HS-5 (cell line): ENCODE data around the gene KLHL25.
"Not testable (repeated sequence)": the region's sequence is repeated elsewhere in the genome, so short reads cannot be mapped to it uniquely, and the experiment has no call there.

ENCODE experiments used
- DNase-seq: peaks from one replicate; pipeline ENCODE4 v3.0.0-alpha.2; 2012; ENCODE audit warnings: low read depth

KLHL25 gene

GRCh38 chr15:85794598-85795336 is at the start of gene KLHL25:
KLHL25 (minus strand) TSS chr15:85794925; CDS start chr15:85769810, 25,115 bp downstream.
- peak; percentile 51 for DNase-seq

- no peak for DNase-seq
These were observed 46.1 kb upstream of the KLHL25 start for GRCh38 chr15:85840802-85841152.

- DNase-seq = no peak
These were observed 45.5 kb upstream of the KLHL25 start for GRCh38 chr15:85840079-85840801.

DNA sequence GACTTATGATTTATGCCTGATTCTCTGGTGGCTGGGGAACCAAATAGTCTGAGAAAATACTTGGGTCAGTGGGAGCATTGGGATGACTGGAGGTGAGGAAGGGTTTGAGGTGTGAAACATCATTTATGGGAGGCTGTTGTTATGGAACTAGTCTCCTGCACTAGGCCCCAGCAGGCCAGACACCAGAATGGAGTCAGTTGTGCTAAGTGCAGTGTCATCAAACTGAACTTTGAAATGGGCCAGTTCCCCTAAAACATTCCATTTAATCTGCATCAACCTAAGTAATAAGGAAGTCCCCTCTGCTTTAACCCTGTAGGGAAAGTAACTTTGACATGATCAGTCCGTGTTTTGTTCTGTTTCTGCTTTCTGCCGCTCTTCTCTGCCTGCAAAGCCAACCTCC is 44.9 kb upstream of the KLHL25 start:
- no peak for DNase-seq

GRCh38 chr15:85838655-85839054 is 43.9 kb upstream of the KLHL25 start:
- no peak for DNase-seq

DNA sequence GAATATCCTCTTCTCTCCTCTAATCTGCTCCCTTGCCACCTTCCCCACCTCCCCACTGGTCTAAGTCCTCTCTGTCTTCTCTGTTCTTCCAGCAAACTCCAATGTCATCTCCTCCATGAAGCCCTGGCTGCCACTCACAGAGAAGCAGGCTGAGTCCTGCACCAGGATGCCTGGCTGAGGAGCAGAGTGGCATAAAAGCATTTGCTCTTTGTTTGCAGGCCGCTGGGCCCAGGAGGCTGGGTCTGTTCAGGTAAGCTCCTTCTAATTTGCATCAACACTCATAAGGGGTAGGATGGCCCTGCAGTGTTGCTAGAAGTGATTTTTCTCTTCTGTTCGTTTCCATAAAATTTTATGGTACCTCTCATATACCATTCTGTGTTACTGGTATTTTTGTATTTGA is 43.2 kb upstream of the KLHL25 start:
- DNase-seq = no peak

DNA sequence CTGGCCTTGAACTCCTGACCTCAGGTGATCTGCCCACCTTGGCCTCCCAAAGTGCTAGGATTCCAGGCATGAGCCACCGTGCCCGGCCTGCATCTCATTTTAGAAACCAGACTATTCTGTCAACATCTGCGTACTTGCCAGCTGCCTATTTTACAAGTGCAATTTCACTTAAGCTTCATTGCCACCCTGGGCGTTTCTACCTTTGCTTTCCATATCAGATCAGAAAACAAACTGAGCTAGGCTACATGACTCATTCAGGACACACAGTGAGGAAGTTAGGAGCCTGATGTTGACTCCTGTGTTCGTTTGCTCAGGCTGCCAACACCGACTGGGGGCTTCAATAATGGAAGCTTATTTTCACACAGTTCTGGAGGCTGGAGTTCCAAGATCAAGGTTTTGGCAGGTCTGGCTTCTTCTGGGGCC is 42.3 kb upstream of the KLHL25 start:
- DNase-seq = no peak

- DNase-seq = no peak
These were observed 39.9 kb upstream of the KLHL25 start for GRCh38 chr15:85834651-85835050.

- DNase-seq = no peak
These were observed 37.7 kb upstream of the KLHL25 start for GRCh38 chr15:85832394-85832793.

- DNase-seq = no peak
These were observed 36.8 kb upstream of the KLHL25 start for GRCh38 chr15:85831415-85832113.

DNA sequence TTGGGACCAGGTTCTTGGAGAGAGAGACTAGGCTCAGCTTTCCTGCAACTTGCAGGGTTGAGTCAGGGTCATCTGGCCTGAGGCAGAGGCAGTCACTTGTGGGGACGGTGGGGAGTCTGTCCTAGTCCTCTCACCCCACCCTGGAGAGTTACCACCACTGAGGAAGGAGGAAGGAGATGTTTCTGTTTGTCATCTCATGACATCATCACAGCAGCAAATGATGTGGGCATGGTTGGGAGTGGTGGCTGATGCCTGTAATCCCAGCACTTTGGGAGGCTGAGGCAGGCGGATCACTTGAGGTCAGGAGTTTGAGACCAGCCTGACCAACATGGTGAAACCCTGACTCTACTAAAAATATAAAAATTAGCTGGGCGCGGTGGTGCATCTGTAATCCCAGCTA is 35.0 kb upstream of the KLHL25 start:
- DNase-seq = not testable (repeated sequence)

DNA sequence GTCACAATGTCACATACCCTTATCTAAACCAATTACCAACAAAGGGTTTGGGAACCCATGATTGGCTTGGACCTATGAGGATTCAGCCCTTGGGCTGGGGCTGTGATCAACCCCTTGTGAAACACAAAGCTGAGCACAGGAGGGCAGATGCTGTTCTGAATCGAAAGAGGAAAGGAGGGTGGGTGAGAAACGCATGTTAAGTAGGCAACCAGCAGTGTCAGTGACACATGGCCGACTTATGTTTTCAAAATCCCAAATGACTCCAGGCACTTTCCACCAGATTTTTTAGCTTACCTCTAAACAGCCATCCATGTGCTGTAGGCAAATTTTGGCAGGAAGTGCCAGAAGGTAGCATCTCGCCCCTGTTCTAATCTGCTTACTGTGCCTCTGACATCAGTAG is 34.1 kb upstream of the KLHL25 start:
- DNase-seq = no peak

GRCh38 chr15:85828126-85828525 is 33.4 kb upstream of the KLHL25 start:
- DNase-seq = no peak

DNA sequence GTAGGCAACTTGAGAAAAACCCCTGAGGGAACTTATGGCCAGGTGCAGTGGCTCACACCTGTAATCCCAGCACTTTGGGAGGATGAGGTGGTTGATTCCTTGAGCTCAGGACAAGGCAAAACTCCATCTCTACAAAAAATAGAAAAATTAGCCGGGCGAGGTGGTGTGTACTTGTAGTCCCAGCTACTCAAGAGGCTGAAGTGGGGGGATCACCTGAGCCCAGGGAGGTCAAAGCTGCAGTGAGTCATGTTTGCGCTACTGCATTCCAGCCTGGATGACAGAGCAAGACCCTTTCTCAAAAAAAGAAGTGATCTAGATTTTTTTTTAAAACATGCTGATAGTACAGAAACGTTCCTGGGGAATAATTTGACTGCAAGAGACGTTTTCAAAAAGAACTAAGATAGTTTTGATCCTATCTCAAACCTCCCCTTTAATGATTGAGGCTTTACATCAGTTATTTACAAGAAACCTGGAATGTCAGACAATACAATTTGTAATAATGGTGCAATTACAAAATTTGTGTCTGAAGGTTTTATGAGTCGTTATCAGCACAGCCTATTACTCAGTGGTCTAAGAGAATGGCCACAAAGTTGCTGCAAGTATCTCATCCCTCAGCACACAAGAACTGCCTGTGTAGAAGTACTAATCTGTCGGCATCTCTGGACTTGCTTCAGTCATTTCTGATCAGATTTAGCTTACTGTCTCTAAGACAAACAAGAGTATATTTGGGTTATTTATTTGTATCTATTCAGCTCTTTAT is 32.2 kb upstream of the KLHL25 start:
- no peak for DNase-seq

- DNase-seq = no peak
These were observed 31.0 kb upstream of the KLHL25 start for GRCh38 chr15:85825719-85826118.

DNA sequence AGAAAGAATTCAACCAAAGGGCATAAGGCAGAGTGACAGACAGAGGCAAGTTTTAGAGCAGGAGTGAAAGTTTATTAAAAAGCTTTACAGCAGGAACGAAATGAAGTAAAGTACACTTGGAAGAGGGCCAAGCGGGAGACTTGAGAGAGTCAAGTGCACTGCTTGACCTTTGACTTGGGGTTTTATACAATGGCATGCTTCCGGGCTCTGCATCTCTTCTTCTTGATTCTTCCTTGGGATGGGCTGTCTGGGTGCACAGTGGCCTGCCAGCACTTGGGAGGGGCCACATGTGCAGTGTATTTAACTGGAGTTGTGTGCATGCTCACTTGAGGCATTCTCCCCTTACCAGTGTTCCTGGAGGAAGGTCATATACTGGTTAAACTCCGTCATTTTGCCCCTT is 30.4 kb upstream of the KLHL25 start:
- no peak for DNase-seq

DNA sequence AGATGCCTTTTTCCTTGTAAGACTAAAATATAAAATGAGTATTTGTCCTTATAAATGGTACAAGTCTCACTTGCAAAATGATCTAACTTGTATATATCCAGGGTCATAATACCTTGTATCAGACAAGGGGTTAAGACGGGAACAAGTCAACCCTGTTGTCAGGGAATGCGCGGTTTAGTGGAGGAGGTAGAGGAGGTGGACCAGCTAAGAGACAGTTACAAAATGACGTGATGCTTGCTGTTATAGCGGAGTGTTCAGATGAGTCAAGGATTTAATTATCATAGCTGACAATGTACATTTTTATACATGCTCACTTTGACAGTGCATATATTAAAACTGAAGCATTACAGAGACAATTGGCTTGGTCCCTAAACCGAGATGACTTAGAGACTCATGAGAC is 26.8 kb upstream of the KLHL25 start:
- DNase-seq = no peak

DNA sequence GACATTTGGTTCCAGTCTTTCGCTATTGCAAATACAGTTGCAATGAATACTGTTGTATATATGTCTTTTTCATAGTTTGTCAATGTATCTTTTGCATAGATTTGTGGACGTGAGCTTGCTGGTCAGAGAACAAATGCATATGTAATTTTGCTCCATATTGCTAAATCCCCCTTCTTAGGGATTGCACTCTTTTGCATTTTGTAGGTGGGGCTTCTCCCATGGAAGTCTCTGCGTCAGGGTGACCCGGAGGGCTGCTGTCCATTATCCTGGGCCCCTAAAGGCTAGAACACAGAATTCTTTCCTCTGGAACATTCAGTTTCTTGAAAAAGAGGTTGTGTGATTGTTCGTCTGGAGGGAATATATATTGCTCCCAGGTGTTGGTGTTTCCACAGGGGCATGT is 25.2 kb upstream of the KLHL25 start:
- DNase-seq = no peak

DNA sequence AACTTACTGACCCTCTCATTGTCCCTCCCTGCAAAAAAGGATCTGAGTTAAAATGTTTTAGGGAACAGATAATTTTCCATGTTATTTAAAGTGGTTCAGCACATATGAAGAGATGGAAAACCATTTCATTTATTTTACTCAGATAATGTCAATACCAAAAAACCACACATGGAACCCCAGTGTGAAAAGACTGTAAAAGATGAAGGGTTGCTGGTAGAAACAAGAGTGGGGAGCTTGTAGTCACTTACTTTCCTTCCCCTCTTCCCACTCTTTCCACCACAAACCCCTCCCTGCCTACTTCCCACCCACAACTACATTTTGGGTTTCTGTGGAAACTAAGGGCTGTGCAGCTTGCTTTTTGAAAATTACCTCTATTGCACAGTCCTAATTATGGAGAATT is 18.5 kb upstream of the KLHL25 start:
- no peak for DNase-seq

- DNase-seq = no peak
These were observed 15.3 kb upstream of the KLHL25 start for GRCh38 chr15:85810075-85810474.

- DNase-seq = no peak
These were observed 10.7 kb upstream of the KLHL25 start for GRCh38 chr15:85805420-85805819.

DNA sequence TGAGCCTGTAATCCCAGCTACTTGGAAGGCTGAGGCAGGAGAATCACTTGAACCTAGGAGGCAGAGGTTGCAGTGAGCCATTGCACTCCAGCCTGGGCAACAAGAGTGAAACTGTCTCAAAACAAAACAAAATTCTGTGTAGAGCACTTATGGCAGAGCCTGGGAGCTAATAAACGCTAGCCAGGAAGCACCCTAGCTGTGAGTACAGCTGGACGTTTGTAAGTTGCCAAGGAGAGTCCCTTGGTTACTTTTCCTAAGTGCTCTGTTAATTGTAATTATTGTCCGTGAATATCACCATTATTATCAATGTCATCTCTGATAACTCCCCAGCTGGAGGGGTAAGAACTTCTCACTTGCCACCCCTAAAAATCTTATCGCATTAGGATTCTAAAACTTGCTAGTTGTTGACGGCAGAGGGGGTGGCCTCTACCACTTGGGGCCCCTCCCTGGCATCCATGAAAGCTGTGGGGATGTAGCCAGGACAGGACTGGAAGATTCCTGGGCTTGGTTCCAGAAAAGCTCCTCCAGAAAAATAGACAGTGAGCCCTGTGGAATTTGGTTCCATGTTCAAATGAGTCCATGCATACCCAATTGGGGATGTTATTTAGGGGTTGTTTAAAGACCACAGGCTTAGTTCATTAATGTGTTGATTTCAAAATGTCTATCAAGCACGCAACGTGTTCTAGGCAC is 9.9 kb upstream of the KLHL25 start:
- no peak for DNase-seq
